Neuronal stem cell (in vitro differentiated cells): Measurements from ENCODE around the gene COX7B2. TPM values are rescaled to one million over a fixed set of nuclear protein-coding genes. Genes with fewer than 3 reads are reported as not detected.

ENCODE experiments used
- DNase-seq: peaks from one replicate; pipeline ENCODE4 v3.0.0-alpha.2; 2013; ENCODE audit warnings: low spot score
- H2AFZ ChIP-seq: one replicate; pipeline ENCODE4 v1.6.1; 2013; ENCODE audit warnings: mild to moderate bottlenecking, low read length, inconsistent platforms
- H2AK5ac ChIP-seq: 2 replicates; pipeline ENCODE4 v1.6.1; 2013; ENCODE audit warnings: low read depth, mild to moderate bottlenecking, inconsistent platforms, low read length, moderate library complexity, mixed read lengths
- H2BK120ac ChIP-seq: 2 replicates; pipeline ENCODE4 v1.6.1; 2013; ENCODE audit warnings: low read depth, mild to moderate bottlenecking, inconsistent platforms, low read length, moderate library complexity, mixed read lengths
- H2BK12ac ChIP-seq: one replicate; pipeline ENCODE4 v1.6.1; 2013; ENCODE audit warnings: low read length, inconsistent platforms
- H2BK15ac ChIP-seq: 2 replicates; pipeline ENCODE4 v1.6.1; 2013; ENCODE audit warnings: mild to moderate bottlenecking, low read length, inconsistent platforms, mixed read lengths
- H2BK5ac ChIP-seq: one replicate; pipeline ENCODE4 v1.6.1; 2013; ENCODE audit warnings: inconsistent platforms, mild to moderate bottlenecking, low read length, moderate library complexity
- H3K14ac ChIP-seq: one replicate; pipeline ENCODE4 v1.6.1; 2013; ENCODE audit warnings: low read length, inconsistent platforms
- H3K18ac ChIP-seq: 2 replicates; pipeline ENCODE4 v1.6.1; 2013; ENCODE audit warnings: low read length, inconsistent platforms
- H3K23ac ChIP-seq: 2 replicates; pipeline ENCODE4 v1.6.1; 2013; ENCODE audit warnings: low read depth, mild to moderate bottlenecking, mixed read lengths, low read length, inconsistent platforms; ENCODE audit not compliant: poor library complexity
- H3K27ac ChIP-seq: replicated peaks from 3 replicates; pipeline ENCODE4 v1.5.1; 2013; ENCODE audit warnings: low read length, inconsistent platforms
- H3K27me3 ChIP-seq, 3 experiments: 2 replicates each; pipeline ENCODE4 v1.6.1; 2013; ENCODE audit warnings: low read length in 3 of 3, mild to moderate bottlenecking in 2 of 3, inconsistent platforms in 1 of 3, low read depth in 1 of 3, mixed read lengths in 1 of 3, moderate library complexity in 1 of 3; ENCODE audit not compliant: control insufficient read depth in 3 of 3, insufficient read depth in 3 of 3
- H3K36me3 ChIP-seq, 2 donors: replicated peaks in 1 of 2; 2 replicates each; pipeline ENCODE4 v1.6.1; 2013; ENCODE audit warnings: low read length in 2 of 2; ENCODE audit not compliant: control insufficient read depth in 2 of 2, insufficient read depth in 2 of 2
- H3K4ac ChIP-seq: 2 replicates; pipeline ENCODE4 v1.6.1; 2013; ENCODE audit warnings: inconsistent platforms, mild to moderate bottlenecking, low read length, moderate library complexity
- H3K4me1 ChIP-seq, 2 donors: 1 replicate in 1 of 2; 2 replicates in 1 of 2; pipeline ENCODE4 v1.6.1; 2013; ENCODE audit warnings: low read length in 2 of 2, low read depth in 1 of 2; ENCODE audit not compliant: control insufficient read depth in 2 of 2, insufficient read depth in 1 of 2
- H3K4me2 ChIP-seq: one replicate; pipeline ENCODE4 v1.6.1; 2013; ENCODE audit warnings: mild to moderate bottlenecking, low read length, inconsistent platforms; ENCODE audit not compliant: insufficient read depth, poor library complexity, severe bottlenecking
- H3K4me3 ChIP-seq, 2 donors: 2 replicates each; pipeline ENCODE4 v1.5.1; 2013; ENCODE audit warnings: low read length in 2 of 2, mild to moderate bottlenecking in 2 of 2, inconsistent platforms in 1 of 2, moderate library complexity in 1 of 2
- H3K79me1 ChIP-seq: one replicate; pipeline ENCODE4 v1.6.1; 2013; ENCODE audit warnings: low read depth, mild to moderate bottlenecking, inconsistent platforms, low read length, moderate library complexity
- H3K9ac ChIP-seq: one replicate; pipeline ENCODE4 v1.6.1; 2013; ENCODE audit warnings: mild to moderate bottlenecking, low read depth, low read length, inconsistent platforms; ENCODE audit not compliant: poor library complexity
- H3K9me3 ChIP-seq, 2 donors: replicated peaks in 1 of 2; 2 replicates each; pipeline versions ENCODE3 to v1.6.1; 2013; ENCODE audit warnings: low read length in 2 of 2, mild to moderate bottlenecking in 2 of 2, inconsistent platforms in 1 of 2, low read depth in 1 of 2, mixed read lengths in 1 of 2, moderate library complexity in 1 of 2; ENCODE audit not compliant: control insufficient read depth in 2 of 2, insufficient read depth in 1 of 2
- H4K8ac ChIP-seq: one replicate; pipeline ENCODE4 v1.6.1; 2013; ENCODE audit warnings: low read depth, mild to moderate bottlenecking, inconsistent platforms, low read length, moderate library complexity
- H4K91ac ChIP-seq: one replicate; pipeline ENCODE4 v1.6.1; 2013; ENCODE audit warnings: low read length, low read depth, mild to moderate bottlenecking, inconsistent platforms; ENCODE audit not compliant: poor library complexity
- WGBS, 2 donors: extraction: QIAGEN DNeasy Blood & Tissue Kit; methylation state at CpG; one replicate each; pipeline ENCODE4 v1.1.7; 2013; ENCODE audit warnings: missing lambda C conversion rate in 2 of 2, mixed read lengths in 1 of 2; ENCODE audit not compliant: insufficient read length in 2 of 2, insufficient replicate concordance in 1 of 2; ENCODE audit errors: extremely low coverage in 2 of 2; 5-methylcytosine and 5-hydroxymethylcytosine counted together
- polyA plus RNA-seq, 2 experiments: library from polyadenylated mRNA; stranded (reverse); fragments of 200-250 nt; gene quantifications; one replicate each; pipeline ENCODE4 v1.2.3, GENCODE V29; 2013

COX7B2 gene, protein sequence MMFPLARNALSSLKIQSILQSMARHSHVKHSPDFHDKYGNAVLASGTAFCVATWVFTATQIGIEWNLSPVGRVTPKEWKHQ
- not detected for polyA plus RNA-seq (2013, experiment 1 of 2)
- polyA plus RNA-seq (2013, experiment 2 of 2): not detected

DNA sequence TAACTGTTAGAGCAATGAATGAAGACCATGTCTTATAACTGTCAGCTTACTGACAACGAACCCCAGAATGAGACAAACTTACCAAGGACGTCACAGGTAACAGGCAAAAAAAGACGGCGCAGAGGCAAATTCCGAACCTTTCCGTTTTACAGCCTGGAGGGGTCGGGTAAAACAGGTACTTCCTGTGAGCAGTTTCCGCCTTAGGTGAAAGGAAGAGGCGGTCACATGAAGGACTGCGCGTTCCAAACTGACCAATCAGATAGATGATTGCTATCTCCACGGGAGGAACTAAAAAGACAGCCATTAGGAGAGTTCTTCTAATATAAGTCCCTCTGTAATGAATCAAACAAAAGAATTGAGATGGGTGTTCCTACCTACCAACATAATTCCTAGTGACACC lies at the start of gene COX7B2:
TSS of gene COX7B2 (minus strand) at position 168 of the 400 bp plus-strand sequence. CDS start 174,053 bp downstream, outside the sequence.
- H2BK15ac ChIP-seq: no peak within 1 kb of the TSS
- H2BK12ac ChIP-seq: no peak within 1 kb of the TSS
- no peak within 1 kb of the TSS for H4K91ac ChIP-seq
- no peak within 1 kb of the TSS for H3K27ac ChIP-seq
- H2BK120ac ChIP-seq: no peak within 1 kb of the TSS
- no peak within 1 kb of the TSS for H3K14ac ChIP-seq
- no CpG with 5 or more reads among the region's 12 CpGs for WGBS, 2 donors
- DNase-seq: no peak
- H3K9me3 ChIP-seq: no peaks in the 10 kb centered on the region
- H3K18ac ChIP-seq: no peak within 1 kb of the TSS
- H3K4me3 ChIP-seq: no peak within 1 kb of the TSS
- H3K4me1 ChIP-seq: no peaks in the 10 kb centered on the region
- H3K4me2 ChIP-seq: no peak within 1 kb of the TSS
- H2BK5ac ChIP-seq: no peak within 1 kb of the TSS
- H3K4ac ChIP-seq: no peak within 1 kb of the TSS
- no peak within 1 kb of the TSS for H3K9ac ChIP-seq
- no peak within 1 kb of the TSS for H2AFZ ChIP-seq
- H3K79me1 ChIP-seq: no peaks in the 10 kb centered on the region
- H3K36me3 ChIP-seq: no peaks in the 10 kb centered on the region
- H4K8ac ChIP-seq: no peak within 1 kb of the TSS
- no peak within 1 kb of the TSS for H2AK5ac ChIP-seq
- no peaks in the 10 kb centered on the region for H3K27me3 ChIP-seq
- no peak within 1 kb of the TSS for H3K23ac ChIP-seq

DNA sequence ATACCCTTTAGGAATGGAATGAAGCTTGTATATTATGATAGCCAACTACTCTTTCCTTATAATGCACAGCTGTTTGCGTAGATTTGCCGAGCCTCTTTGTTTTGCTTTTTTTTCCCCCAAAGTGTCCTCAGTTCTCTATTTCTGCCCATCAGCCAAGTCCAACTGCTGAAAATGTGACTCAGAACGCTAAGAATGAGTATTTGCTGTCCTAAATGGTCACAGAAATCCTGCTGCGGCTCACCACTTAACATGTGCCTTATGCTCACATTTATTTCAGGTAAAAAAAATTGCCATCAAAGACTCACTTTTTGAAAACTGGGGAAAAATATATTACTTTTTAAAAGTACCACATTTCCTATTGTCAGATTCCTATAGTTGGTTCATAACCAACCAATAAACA lies 47.4 kb upstream of the COX7B2 start:
- Histone ChIP-seq H2BK12ac (no peak overlapping the region), H3K27ac (no peak overlapping the region), H4K91ac (no peak overlapping the region), H3K4ac (no peak overlapping the region), H2BK15ac (no peak overlapping the region), H3K4me2 (no peak overlapping the region), H2AK5ac (no peak overlapping the region), H3K36me3 (no peaks in the 10 kb centered on the region), H2BK5ac (no peak overlapping the region), H3K4me1 (no peaks in the 10 kb centered on the region), H3K18ac (no peak overlapping the region), H2BK120ac (no peak overlapping the region), H3K27me3 (no peaks in the 10 kb centered on the region), H2AFZ (no peak overlapping the region), H3K23ac (no peak overlapping the region), H4K8ac (no peak overlapping the region), H3K9me3 (no peaks in the 10 kb centered on the region), H3K14ac (no peak overlapping the region), H3K79me1 (no peaks in the 10 kb centered on the region), H3K9ac (no peak overlapping the region), H3K4me3 (no peak overlapping the region)
- DNase-seq: no peak
- WGBS, 2 donors: no CpG with 5 or more reads among the region's 4 CpGs

DNA sequence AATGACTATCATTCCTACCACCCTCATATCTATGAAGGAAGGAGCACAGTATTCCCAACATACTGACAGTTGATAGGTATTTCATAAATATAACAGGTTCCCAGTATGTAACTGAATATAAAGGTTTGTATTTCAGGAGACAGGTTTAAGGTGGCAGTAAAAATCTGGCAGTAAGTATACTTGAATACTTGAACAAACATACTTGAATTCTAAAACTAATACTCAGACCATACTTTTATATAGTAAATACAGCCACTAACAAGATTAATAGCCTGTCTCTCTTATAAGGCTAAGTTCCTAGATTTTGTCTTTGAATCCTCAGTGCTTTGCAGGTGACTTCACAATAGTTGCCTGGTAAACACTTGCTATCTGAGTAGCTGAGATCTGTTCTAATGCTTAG lies 46.6 kb upstream of the COX7B2 start:
- Histone ChIP-seq H3K23ac (no peak overlapping the region), H3K4me3 (no peak overlapping the region)

DNA sequence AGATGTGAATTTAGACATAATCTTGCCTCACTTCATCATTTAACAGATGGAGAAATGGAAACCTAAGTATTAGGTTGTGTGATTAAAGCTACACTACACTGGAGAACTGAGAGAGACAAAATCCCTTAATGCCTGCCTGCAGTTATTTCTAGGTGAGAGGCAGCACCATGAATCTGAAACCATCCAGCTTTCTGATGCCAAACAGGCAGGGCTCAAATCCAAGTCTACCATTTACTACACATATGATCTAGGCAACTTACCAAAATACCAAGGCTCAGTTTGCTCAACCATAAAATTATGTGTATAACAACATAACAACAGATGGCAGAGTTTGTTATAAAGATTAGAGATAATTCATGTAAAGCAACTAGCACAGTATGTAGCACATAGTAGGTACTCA lies 45.6 kb upstream of the COX7B2 start:
- Histone ChIP-seq H2BK120ac (no peak overlapping the region), H4K8ac (no peak overlapping the region), H3K4ac (no peak overlapping the region), H3K9ac (no peak overlapping the region), H3K36me3 (no peaks in the 10 kb centered on the region), H3K23ac (no peak overlapping the region), H2AK5ac (no peak overlapping the region), H2BK5ac (no peak overlapping the region), H3K79me1 (no peaks in the 10 kb centered on the region), H2BK15ac (no peak overlapping the region), H3K14ac (no peak overlapping the region), H2AFZ (no peak overlapping the region), H3K9me3 (no peaks in the 10 kb centered on the region), H3K4me2 (no peak overlapping the region), H4K91ac (no peak overlapping the region), H3K27me3 (no peaks in the 10 kb centered on the region), H2BK12ac (no peak overlapping the region), H3K27ac (no peak overlapping the region), H3K18ac (no peak overlapping the region), H3K4me3 (no peak overlapping the region), H3K4me1 (no peaks in the 10 kb centered on the region)
- no peak for DNase-seq

More for the DNA sequence above, 46.6 kb upstream of the COX7B2 start:
- Histone ChIP-seq H2BK12ac (no peak overlapping the region), H3K27me3 (no peaks in the 10 kb centered on the region), H3K36me3 (no peaks in the 10 kb centered on the region), H3K14ac (no peak overlapping the region), H2BK120ac (no peak overlapping the region), H3K9ac (no peak overlapping the region), H2BK15ac (no peak overlapping the region), H3K9me3 (no peaks in the 10 kb centered on the region), H3K27ac (no peak overlapping the region), H3K79me1 (no peaks in the 10 kb centered on the region), H3K18ac (no peak overlapping the region), H2AFZ (no peak overlapping the region), H4K91ac (no peak overlapping the region), H3K4me1 (no peaks in the 10 kb centered on the region), H3K4ac (no peak overlapping the region), H3K4me2 (no peak overlapping the region), H2BK5ac (no peak overlapping the region), H2AK5ac (no peak overlapping the region), H4K8ac (no peak overlapping the region)
- DNase-seq: no peak
